ENCODE results near the gene PRR13.

PRR13 gene

GRCh38 chr12:53492188-53492587 is 50.7 kb downstream of the PRR13 start:
- in situ Hi-C loops (cut with HindIII; ENCODE audit: low sequenced_read_pairs): no loop called here

DNA sequence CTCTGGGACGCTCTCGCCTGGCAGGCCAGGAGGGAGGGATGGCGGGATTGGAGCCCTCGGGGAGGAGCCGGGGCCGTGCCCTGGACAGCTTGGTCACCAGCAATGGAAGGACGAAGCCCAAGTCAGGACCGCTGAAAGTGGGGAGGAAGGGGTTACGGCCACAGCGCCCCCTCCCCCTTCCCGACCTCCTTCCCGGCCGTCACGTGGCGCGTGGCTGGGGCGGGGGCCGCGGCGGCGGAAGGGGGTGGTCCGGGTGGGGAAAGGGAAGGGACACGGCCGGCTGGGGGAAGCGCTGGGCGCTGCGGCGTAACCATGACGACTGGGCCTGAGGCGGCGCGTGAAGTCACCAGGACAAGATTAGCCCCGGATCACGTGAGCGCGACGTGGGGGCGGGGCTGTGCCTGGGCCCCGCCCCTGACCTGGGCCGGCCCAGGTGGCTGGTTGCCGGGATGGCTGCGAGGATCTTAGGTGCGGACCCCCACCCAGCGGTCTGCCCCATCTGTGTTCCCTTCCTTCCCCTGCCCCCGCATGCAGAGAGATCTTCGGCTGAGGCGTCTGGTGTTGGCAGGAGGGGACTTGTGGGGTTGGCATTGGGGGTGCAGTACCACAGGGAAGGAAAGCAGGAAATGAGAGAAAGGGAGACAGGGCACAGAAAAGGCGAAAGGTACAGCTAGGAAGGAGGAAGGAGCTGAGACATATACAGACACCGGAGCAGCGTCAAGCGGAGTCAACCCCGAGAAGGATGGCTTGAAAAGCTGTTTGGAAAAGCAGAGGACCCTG is 51.5 kb downstream of the PRR13 start:
- in situ Hi-C loops (cut with HindIII; ENCODE audit: low sequenced_read_pairs): no loop called here

GRCh38 chr12:53493610-53494391 is 52.3 kb downstream of the PRR13 start:
- in situ Hi-C loops (cut with HindIII; ENCODE audit: low sequenced_read_pairs): no loop called here
